Stomach (tissue), 4 donors: ENCODE results near the gene CDH16.

Source experiments
- EP300 ChIP-seq: sonication (generic); formaldehyde crosslinking; IDR thresholded peaks from one replicate; pipeline ENCODE4 v1.6.1; 2017; ENCODE audit warnings: antibody characterized with exemption
- POLR2A ChIP-seq, 4 donors: fragments of 450-650 bp; IDR thresholded peaks; one replicate each; pipeline ENCODE4 v1.6.1; 2016; ENCODE audit warnings: antibody characterized with exemption in 4 of 4, control low read depth in 2 of 4, mild to moderate bottlenecking in 1 of 4, moderate library complexity in 1 of 4
- POLR2AphosphoS5 ChIP-seq, 3 donors: sonication (generic); formaldehyde crosslinking; IDR thresholded peaks; one replicate each; pipeline ENCODE4 v1.6.1; 2016; ENCODE audit warnings: antibody characterized with exemption in 3 of 3
- TF ChIP-seq, protein P1 (sequence below), 7 experiments: fragments of 450-650 bp in 4 of 7; fragments of 200-600 bp in 3 of 7; sonication (generic) in 3 of 7; IDR thresholded peaks; one replicate each; pipeline ENCODE4 v1.5.1; 2016 to 2019; ENCODE audit warnings: antibody characterized with exemption in 7 of 7, control low read depth in 2 of 7, mild to moderate bottlenecking in 1 of 7

DNA sequence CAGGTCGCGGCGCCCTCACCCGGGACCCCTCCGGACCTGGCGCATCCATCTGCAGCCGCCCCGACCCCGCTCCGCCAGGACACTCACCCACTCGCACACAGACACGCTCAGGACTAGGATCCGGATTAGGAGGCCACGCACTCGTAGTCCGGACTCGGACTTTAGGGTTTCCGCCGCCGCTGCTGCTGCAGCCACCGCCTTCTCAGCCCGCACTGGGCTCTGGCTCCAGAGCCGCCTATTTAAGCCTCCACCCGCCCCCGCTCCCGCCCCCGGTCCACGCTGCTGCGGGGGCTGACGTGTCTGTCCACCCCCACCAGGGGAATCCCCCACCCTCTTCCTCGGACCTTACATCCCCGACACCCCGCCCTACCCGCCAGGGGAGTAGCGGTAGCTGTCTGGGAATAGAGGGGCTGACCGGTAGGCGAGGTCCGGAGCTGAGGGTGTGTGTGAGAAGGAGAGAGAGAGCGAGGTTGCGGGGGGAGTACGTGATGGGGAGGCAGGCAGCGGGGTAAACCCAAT is 6.7 kb upstream of the CDH16 start, which contains the start of gene RRAD:
- TF ChIP-seq, protein P1, sequence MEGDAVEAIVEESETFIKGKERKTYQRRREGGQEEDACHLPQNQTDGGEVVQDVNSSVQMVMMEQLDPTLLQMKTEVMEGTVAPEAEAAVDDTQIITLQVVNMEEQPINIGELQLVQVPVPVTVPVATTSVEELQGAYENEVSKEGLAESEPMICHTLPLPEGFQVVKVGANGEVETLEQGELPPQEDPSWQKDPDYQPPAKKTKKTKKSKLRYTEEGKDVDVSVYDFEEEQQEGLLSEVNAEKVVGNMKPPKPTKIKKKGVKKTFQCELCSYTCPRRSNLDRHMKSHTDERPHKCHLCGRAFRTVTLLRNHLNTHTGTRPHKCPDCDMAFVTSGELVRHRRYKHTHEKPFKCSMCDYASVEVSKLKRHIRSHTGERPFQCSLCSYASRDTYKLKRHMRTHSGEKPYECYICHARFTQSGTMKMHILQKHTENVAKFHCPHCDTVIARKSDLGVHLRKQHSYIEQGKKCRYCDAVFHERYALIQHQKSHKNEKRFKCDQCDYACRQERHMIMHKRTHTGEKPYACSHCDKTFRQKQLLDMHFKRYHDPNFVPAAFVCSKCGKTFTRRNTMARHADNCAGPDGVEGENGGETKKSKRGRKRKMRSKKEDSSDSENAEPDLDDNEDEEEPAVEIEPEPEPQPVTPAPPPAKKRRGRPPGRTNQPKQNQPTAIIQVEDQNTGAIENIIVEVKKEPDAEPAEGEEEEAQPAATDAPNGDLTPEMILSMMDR (IDR thresholded peaks at IDR 0.05), result no peak
- TF ChIP-seq POLR2AphosphoS5 (IDR thresholded peaks at IDR 0.05) (peak in 2 of 3 donors; percentile 29 to 65), POLR2A (IDR thresholded peaks at IDR 0.05) (no peak), EP300 (no peak)
